SK-N-SH (cell line): ENCODE data around the gene PTK6. TPM values are rescaled to one million over a fixed set of nuclear protein-coding genes. Genes with fewer than 3 reads are reported as not detected.

Source experiments
- CTCF ChIA-PET: fragments of 300-600, 350-600 bp; formaldehyde crosslinking; extraction: SDS; loops from one replicate; lab custom pipeline; 2021; lab: Yijun Ruan, JAX
- POLR2A ChIA-PET: fragments of 350-600 bp; sonication (Branson Sonifier 250); formaldehyde crosslinking; extraction: SDS; loops from one replicate; lab custom pipeline; 2020; ENCODE audit warnings: antibody characterized with exemption, inconsistent platforms; lab: Yijun Ruan, JAX
- DNase-seq: peaks from one replicate; pipeline ENCODE4 v3.0.0; 2012
- H2AFZ ChIP-seq: fragments of 200-600 bp; sonication (generic); 2 replicates; pipeline ENCODE4 v1.8.1; 2016; ENCODE audit warnings: antibody characterized with exemption, mild to moderate bottlenecking, low read depth
- H3F3A ChIP-seq: fragments of 200-600 bp; sonication (generic); replicated peaks from 2 replicates; pipeline ENCODE3; 2016; ENCODE audit warnings: antibody characterized with exemption, mild to moderate bottlenecking; ENCODE audit not compliant: insufficient read depth
- H3K27ac ChIP-seq, 2 experiments: fragments of 200-500 bp in 1 of 2; fragments of 200-600 bp in 1 of 2; sonication (Bioruptor generic) in 1 of 2; sonication (generic), shearing (Covaris generic) in 1 of 2; 2 replicates each; pipeline versions ENCODE4 v1.5.1 to v1.6.1; 2014 to 2016; ENCODE audit warnings: low read depth in 2 of 2, inconsistent platforms in 1 of 2, low read length in 1 of 2, mild to moderate bottlenecking in 1 of 2, mixed read lengths in 1 of 2
- H3K27me3 ChIP-seq: fragments of 200-600 bp; sonication (generic), shearing (Covaris generic); 2 replicates; pipeline ENCODE4 v1.6.1; 2016; ENCODE audit warnings: mixed run types; ENCODE audit not compliant: insufficient read depth
- H3K36me3 ChIP-seq, 2 experiments: fragments of 200-500 bp in 1 of 2; fragments of 200-600 bp in 1 of 2; sonication (Bioruptor generic) in 1 of 2; sonication (generic) in 1 of 2; replicated peaks in 1 of 2; 2 replicates each; pipeline versions ENCODE3 to v1.5.1; 2014 to 2016; ENCODE audit warnings: low read length in 1 of 2, mild to moderate bottlenecking in 1 of 2; ENCODE audit not compliant: insufficient read depth in 2 of 2, control insufficient read depth in 1 of 2
- H3K4me1 ChIP-seq, 2 experiments: fragments of 200-500 bp in 1 of 2; fragments of 200-600 bp in 1 of 2; sonication (Bioruptor generic) in 1 of 2; sonication (generic), shearing (Covaris generic) in 1 of 2; 2 replicates each; pipeline versions ENCODE4 v1.5.1 to v1.6.1; 2014 to 2016; ENCODE audit warnings: low read depth in 1 of 2, low read length in 1 of 2, mixed run types in 1 of 2; ENCODE audit not compliant: insufficient read depth in 2 of 2, control insufficient read depth in 1 of 2
- H3K4me2 ChIP-seq: fragments of 200-600 bp; sonication (generic), shearing (Covaris generic); 2 replicates; pipeline ENCODE4 v1.6.1; 2017; ENCODE audit warnings: mixed run types
- H3K4me3 ChIP-seq, 2 experiments: fragments of 200-500 bp in 1 of 2; fragments of 200-600 bp in 1 of 2; sonication (Bioruptor generic) in 1 of 2; sonication (generic), shearing (Covaris generic) in 1 of 2; 2 replicates each; pipeline versions ENCODE4 v1.5.1 to v1.8.1; 2014 to 2016; ENCODE audit warnings: low read depth in 2 of 2, inconsistent platforms in 1 of 2, low read length in 1 of 2, mild to moderate bottlenecking in 1 of 2, mixed read lengths in 1 of 2, moderate library complexity in 1 of 2
- H3K79me2 ChIP-seq: fragments of 200-600 bp; sonication (generic); 2 replicates; pipeline ENCODE4 v1.8.1; 2017; ENCODE audit warnings: mild to moderate bottlenecking; ENCODE audit not compliant: insufficient read depth
- H3K9ac ChIP-seq: fragments of 200-600 bp; sonication (generic); 2 replicates; pipeline ENCODE4 v1.6.1; 2017; ENCODE audit warnings: mixed run types
- H3K9me2 ChIP-seq: fragments of 200-600 bp; sonication (generic); 2 replicates; pipeline ENCODE4 v1.6.1; 2017; ENCODE audit warnings: mixed run types
- H3K9me3 ChIP-seq: fragments of 200-600 bp; sonication (generic); 2 replicates; pipeline ENCODE4 v1.6.1; 2017; ENCODE audit warnings: mixed run types, mild to moderate bottlenecking, moderate library complexity
- H4K20me1 ChIP-seq: fragments of 200-600 bp; sonication (generic); 2 replicates; pipeline ENCODE4 v1.6.1; 2017; ENCODE audit warnings: mild to moderate bottlenecking, mixed run types; ENCODE audit not compliant: insufficient read depth
- CHD2 ChIP-seq: fragments of 150-350 bp; IDR thresholded peaks from 2 replicates; pipeline ENCODE4 v1.6.1; 2018; ENCODE audit warnings: low read length; ENCODE audit not compliant: partially characterized antibody
- CTCF ChIP-seq: fragments of 200-600 bp; sonication (generic); IDR thresholded peaks from 2 replicates; pipeline ENCODE4 v1.6.1; 2017; ENCODE audit warnings: antibody characterized with exemption, mild to moderate bottlenecking, moderate library complexity
- ELF1 ChIP-seq: IDR thresholded peaks from 2 replicates; pipeline ENCODE4 v1.4.0; 2012
- EP300 ChIP-seq, 2 experiments: IDR thresholded peaks; 2 replicates each; pipeline versions ENCODE4 v1.4.0 to v1.6.1; 2012; ENCODE audit warnings: borderline replicate concordance in 1 of 2, low read depth in 1 of 2, low read length in 1 of 2
- GABPA ChIP-seq: IDR thresholded peaks from 2 replicates; pipeline ENCODE4 v1.4.0; 2012; ENCODE audit warnings: low read depth, mild to moderate bottlenecking
- GATA2 ChIP-seq: sonication (generic); formaldehyde crosslinking; IDR thresholded peaks from 2 replicates; pipeline ENCODE4 v1.5.0; 2020; ENCODE audit warnings: mild to moderate bottlenecking, missing genetic modification reagents
- MEF2A ChIP-seq: IDR thresholded peaks from 2 replicates; pipeline ENCODE4 v1.4.0; 2012; ENCODE audit warnings: low read depth, borderline replicate concordance
- POLR2AphosphoS5 ChIP-seq: IDR thresholded peaks from 2 replicates; pipeline ENCODE4 v1.6.1; 2012; ENCODE audit warnings: low read depth, low read length
- RAD21 ChIP-seq: IDR thresholded peaks from 2 replicates; pipeline ENCODE4 v1.6.1; 2012; ENCODE audit warnings: mild to moderate bottlenecking, low read length
- RCOR1 ChIP-seq: fragments of 150-350 bp; IDR thresholded peaks from 2 replicates; pipeline ENCODE4 v1.6.1; 2017; ENCODE audit warnings: antibody characterized with exemption, low read length
- SMC3 ChIP-seq: IDR thresholded peaks from 2 replicates; pipeline ENCODE4 v1.6.1; 2012; ENCODE audit warnings: low read depth, low read length, improper control_type of control experiment
- TAF1 ChIP-seq: IDR thresholded peaks from 2 replicates; pipeline ENCODE4 v1.6.1; 2012; ENCODE audit warnings: low read depth, mild to moderate bottlenecking, low read length, moderate library complexity, borderline replicate concordance
- WGBS: methylation state at CpG from one replicate; pipeline ENCODE4 v1.1.6; 2017; ENCODE audit warnings: low lambda C conversion rate; 5-methylcytosine and 5-hydroxymethylcytosine counted together
- polyA plus RNA-seq, 3 experiments: library from polyadenylated mRNA; depleted of rRNA; stranded (reverse); fragments of >200 nt; gene quantifications; 2 replicates each; pipeline ENCODE4 v1.2.3, GENCODE V29; 2012

PTK6 gene
- polyA plus RNA-seq, 1 of the 3 experiments (the other 2 are of a cell fraction) = 0.07 TPM

GRCh38 chr20:63537525-63538203, 488 bp upstream of the PTK6 start:
- DNase-seq = peak; percentile 97
- H3K27me3 ChIP-seq = no peaks in the 10 kb centered on the region
- no peaks in the 10 kb centered on the region for H4K20me1 ChIP-seq
- peaks cover 0 to 32% of the 10 kb centered on the region in 2 experiments; a peak in 1 of 4 replicates for H3K4me1 ChIP-seq
- H3K9me3 ChIP-seq = no peaks in the 10 kb centered on the region
- peak overlapping the region; percentile 8; the same call in 1 of the 2 replicates for H2AFZ ChIP-seq
- no peaks in the 10 kb centered on the region for H3K79me2 ChIP-seq
- no peaks in the 10 kb centered on the region for H3K36me3 ChIP-seq
- peak overlapping the region in 1 of 2 experiments; percentile 76; a peak in 2 of 4 replicates for H3K27ac ChIP-seq
- H3K4me2 ChIP-seq = 0 out of 2 replicates have a peak overlapping the region, but pooled peaks have one; percentile 52
- H3F3A ChIP-seq = no peaks in the 10 kb centered on the region
- H3K9ac ChIP-seq = no peak overlapping the region
- peak overlapping the region in 1 of 2 experiments; percentile 29; a peak in 2 of 4 replicates for H3K4me3 ChIP-seq
- WGBS = 11% methylated on average over 10 of the region's 34 CpGs
- ChIA-PET CTCF (interaction anchor here (0.6 to 6.3 kb wide), 70 partner anchors 9 to 584 kb away, joined by 3 to 82 read pairs (median 4); partner anchors contain the start of genes C20orf204, GMEB2, PPDPF and PRPF6), POLR2A (interaction anchor here (0.9 to 1.4 kb wide), 2 partner anchors 41 to 80 kb away, joined by 3 read pairs; no protein-coding TSS in a partner anchor)
- 0 out of 2 replicates have a peak, but pooled peaks have one; percentile 5 for TF ChIP-seq ELF1
- peak; percentile 81 for TF ChIP-seq CTCF
- TF ChIP-seq CHD2 = peak; percentile 10
- peak; percentile 93 for TF ChIP-seq RAD21
- TF ChIP-seq MEF2A = no peak
- peak; percentile 43; the same call in 1 of the 2 replicates for TF ChIP-seq GABPA
- no peak for TF ChIP-seq TAF1
- TF ChIP-seq SMC3 = peak; percentile 78
- TF ChIP-seq POLR2AphosphoS5 = no peak
- H3K9me2 ChIP-seq = no peaks in the 10 kb centered on the region

GRCh38 chr20:63536241-63536977, 767 bp downstream of the PTK6 start:
- no peaks in the 10 kb centered on the region for H3K9me3 ChIP-seq
- POLR2A ChIA-PET = interaction anchor here (0.6 to 1.4 kb wide), 10 partner anchors 12 to 502 kb away, joined by 3 to 16 read pairs (median 3); partner anchors contain the start of genes HELZ2, PPDPF, RTEL1 and STMN3
- no peak overlapping the region for H3K4me2 ChIP-seq
- peaks cover 0 to 30% of the 10 kb centered on the region in 2 experiments; a peak in 1 of 4 replicates for H3K4me1 ChIP-seq
- no peaks in the 10 kb centered on the region for H3K27me3 ChIP-seq
- no peak overlapping the region for H3K4me3 ChIP-seq
- 0 out of 2 replicates have a peak overlapping the region, but pooled peaks have one; percentile 3 for H2AFZ ChIP-seq
- peak; percentile 92 for DNase-seq
- peak overlapping the region in 1 of 2 experiments; percentile 76; a peak in 2 of 4 replicates for H3K27ac ChIP-seq
- no peak overlapping the region for H3K9ac ChIP-seq
- CTCF ChIA-PET = interaction anchor here (0.7 to 6.3 kb wide), 16 partner anchors 15 to 499 kb away, joined by 3 to 82 read pairs (median 4); partner anchors contain the start of genes C20orf204 and PPDPF
- H3K36me3 ChIP-seq = no peaks in the 10 kb centered on the region
- H3K9me2 ChIP-seq = no peaks in the 10 kb centered on the region
- no peaks in the 10 kb centered on the region for H3F3A ChIP-seq
- 65% methylated on average over 13 of the region's 35 CpGs for WGBS
- 0 out of 2 replicates have a peak, but pooled peaks have one; percentile 9 for TF ChIP-seq RAD21
- peak; percentile 35; the same call in 1 of the 2 replicates for TF ChIP-seq RCOR1
- TF ChIP-seq POLR2AphosphoS5 = no peak
- peak in 1 of 2 experiments; percentile 41; a peak in 1 of 4 replicates for TF ChIP-seq EP300 (IDR thresholded peaks at IDR 0.05; ENCODE audit: borderline replicate concordance in 1 of 2, low read depth in 1 of 2, low read length in 1 of 2)
- no peak for TF ChIP-seq GATA2 (CRISPR knock-in tag)
- no peak for TF ChIP-seq ELF1
- no peaks in the 10 kb centered on the region for H3K79me2 ChIP-seq
- H4K20me1 ChIP-seq = no peaks in the 10 kb centered on the region
